Keratinocyte (primary cell): Measurements from ENCODE around the gene SERPINH1. TPM values are rescaled to one million over a fixed set of nuclear protein-coding genes. Genes with fewer than 3 reads are reported as not detected.

Source experiments
- DNase-seq: peaks from one replicate; pipeline ENCODE4 v3.0.0-alpha.2; 2011; ENCODE audit warnings: low read depth, missing footprints, low spot score
- FAIRE-seq: peaks from 2 replicates; lab custom pipeline; 2011; peaks lifted over from hg19 to GRCh38; lab: Jason Lieb, UNC
- H2AFZ ChIP-seq: 2 replicates; pipeline ENCODE4 v1.6.0; 2012; ENCODE audit warnings: low read length, control low read depth, inconsistent platforms; ENCODE audit not compliant: control insufficient read depth
- H3K27ac ChIP-seq: 2 replicates; pipeline ENCODE4 v1.5.1; 2011; ENCODE audit warnings: low read length; ENCODE audit not compliant: control insufficient read depth, insufficient read depth
- H3K27me3 ChIP-seq: 3 replicates; pipeline ENCODE4 v1.6.0; 2011; ENCODE audit warnings: low read length; ENCODE audit not compliant: control insufficient read depth, insufficient read depth; ENCODE audit errors: extremely low read depth
- H3K36me3 ChIP-seq, 2 experiments: 2 replicates in 1 of 2; 3 replicates in 1 of 2; pipeline ENCODE4 v1.5.1; 2011; ENCODE audit warnings: low read length in 2 of 2, mild to moderate bottlenecking in 1 of 2; ENCODE audit not compliant: control insufficient read depth in 2 of 2, insufficient read depth in 2 of 2; ENCODE audit errors: extremely low read depth in 1 of 2
- H3K4me1 ChIP-seq: 3 replicates; pipeline ENCODE4 v1.5.1; 2011; ENCODE audit warnings: low read length; ENCODE audit not compliant: control insufficient read depth, insufficient read depth; ENCODE audit errors: extremely low read depth
- H3K4me2 ChIP-seq: 3 replicates; pipeline ENCODE4 v1.6.0; 2011; ENCODE audit warnings: low read depth, low read length; ENCODE audit not compliant: control insufficient read depth, insufficient read depth; ENCODE audit errors: extremely low read depth
- H3K4me3 ChIP-seq, 3 experiments: fragments of 200-600 bp in 1 of 3; sonication (generic) in 1 of 3; 2 replicates in 2 of 3; 3 replicates in 1 of 3; pipeline ENCODE4 v1.5.1; 2011 to 2016; ENCODE audit warnings: low read length in 3 of 3, mild to moderate bottlenecking in 3 of 3, control low read depth in 2 of 3, inconsistent platforms in 1 of 3, low read depth in 1 of 3, mixed read lengths in 1 of 3, mixed run types in 1 of 3, moderate library complexity in 1 of 3; ENCODE audit not compliant: control insufficient read depth in 2 of 3, insufficient read depth in 2 of 3; ENCODE audit errors: extremely low read depth in 1 of 3
- H3K79me2 ChIP-seq: 2 replicates; pipeline ENCODE4 v1.6.0; 2012; ENCODE audit warnings: low read length; ENCODE audit not compliant: control insufficient read depth, insufficient read depth
- H3K9ac ChIP-seq: 3 replicates; pipeline ENCODE4 v1.6.0; 2011; ENCODE audit warnings: low read length; ENCODE audit not compliant: control insufficient read depth, insufficient read depth; ENCODE audit errors: extremely low read depth
- H3K9me1 ChIP-seq: 3 replicates; pipeline ENCODE4 v1.6.0; 2011; ENCODE audit warnings: low read length; ENCODE audit not compliant: control insufficient read depth, insufficient read depth; ENCODE audit errors: extremely low read depth
- H3K9me3 ChIP-seq: 2 replicates; pipeline ENCODE4 v1.5.1; 2012; ENCODE audit warnings: low read depth, low read length; ENCODE audit not compliant: control insufficient read depth
- H4K20me1 ChIP-seq: 3 replicates; pipeline ENCODE4 v1.6.0; 2011; ENCODE audit warnings: low read length; ENCODE audit not compliant: control insufficient read depth, insufficient read depth; ENCODE audit errors: extremely low read depth
- CTCF ChIP-seq, 3 experiments: IDR thresholded peaks in 1 of 3; conservative IDR thresholded peaks in 1 of 3; optimal IDR thresholded peaks in 1 of 3; 2 replicates in 2 of 3; 3 replicates in 1 of 3; pipeline versions ENCODE3 to v1.5.1; 2011; ENCODE audit warnings: low read length in 3 of 3, mild to moderate bottlenecking in 3 of 3, moderate library complexity in 2 of 3, control low read depth in 1 of 3, inconsistent platforms in 1 of 3; ENCODE audit not compliant: insufficient read depth in 2 of 3; ENCODE audit errors: extremely low read depth in 1 of 3
- EZH2 ChIP-seq: IDR thresholded peaks from one replicate; pipeline ENCODE4 v1.6.1; 2012; ENCODE audit warnings: inconsistent platforms, mild to moderate bottlenecking, low read length, moderate library complexity
- dilution Hi-C: fragments of 300-500 bp; cut with MboI; formaldehyde crosslinking; loops from one replicate; pipeline ENCODE4 v1.7.0; 2020; ENCODE audit warnings: low sequenced_read_pairs; ENCODE audit not compliant: extremely low pct_ligation_motif_present
- polyA plus RNA-seq, 5 experiments: library from polyadenylated mRNA; depleted of rRNA in 3 of 5; stranded (reverse) in 3 of 5; stranded (forward) in 1 of 5; unstranded in 1 of 5; fragments of >200 nt; gene quantifications; 1 replicate in 1 of 5; 2 replicates in 3 of 5; 3 replicates in 1 of 5; pipeline versions ENCODE4 v1.2.1 to v1.2.3, GENCODE V29; 2011 to 2012; ENCODE audit warnings: missing spikeins in 2 of 5, low read depth in 1 of 5, low replicate concordance in 1 of 5

Gene SERPINH1
- polyA plus RNA-seq, 1 donor (not counting 4 experiments of a cell fraction or from before 2014, with no cell fraction given) = 136 TPM

GRCh38 chr11:75603791-75604736 lies 42.0 kb downstream of the SERPINH1 start:
- H4K20me1 ChIP-seq = no peaks in the 10 kb centered on the region
- no peaks in the 10 kb centered on the region for H3K27me3 ChIP-seq
- no peak overlapping the region for H3K4me3 ChIP-seq
- no peak overlapping the region for H2AFZ ChIP-seq
- H3K36me3 ChIP-seq = no peaks in the 10 kb centered on the region
- FAIRE-seq = peak; percentile 23
- peak overlapping the region; percentile 0 for H3K4me2 ChIP-seq
- no peak overlapping the region for H3K27ac ChIP-seq
- peaks cover 16% of the 10 kb centered on the region for H3K4me1 ChIP-seq
- TF ChIP-seq CTCF (optimal IDR thresholded peaks at IDR 0.05 in 1 of 3, IDR thresholded peaks at IDR 0.05 in 1 of 3, conservative IDR thresholded peaks at IDR 0.05 in 1 of 3; ENCODE audit: extremely low read depth in 1 of 3, insufficient read depth in 2 of 3, low read length in 3 of 3) = no peak
- no peak for TF ChIP-seq EZH2
- H3K9me3 ChIP-seq = no peaks in the 10 kb centered on the region
- H3K79me2 ChIP-seq = no peaks in the 10 kb centered on the region
- DNase-seq = no peak
- dilution Hi-C loops = no loop called here
- no peak overlapping the region for H3K9ac ChIP-seq
- no peaks in the 10 kb centered on the region for H3K9me1 ChIP-seq

DNA sequence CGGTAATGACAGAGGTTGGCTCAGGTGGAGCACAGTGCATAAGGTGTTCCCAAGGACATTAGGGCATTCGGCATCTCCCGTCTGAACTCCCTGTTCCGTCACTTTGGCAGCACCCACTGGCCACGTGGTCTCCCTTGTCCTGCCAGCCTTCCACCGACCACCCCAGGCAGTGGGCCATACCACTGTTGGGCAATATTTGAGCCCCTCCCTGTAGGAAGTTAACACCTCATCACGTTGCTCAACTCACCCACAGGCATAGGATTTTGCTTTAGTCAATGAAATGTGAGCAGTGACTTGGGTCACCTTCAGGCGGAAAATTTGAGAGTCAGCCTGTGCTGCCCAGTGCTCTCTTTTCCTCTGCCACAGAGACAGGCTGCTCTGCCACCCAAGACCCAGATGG lies 44.0 kb downstream of the SERPINH1 start:
- Histone ChIP-seq H3K36me3 (no peaks in the 10 kb centered on the region), H4K20me1 (no peaks in the 10 kb centered on the region)
- dilution Hi-C loops = no loop called here

More for the DNA sequence above, 44.0 kb downstream of the SERPINH1 start:
- TF ChIP-seq EZH2 = no peak
- TF ChIP-seq CTCF (optimal IDR thresholded peaks at IDR 0.05 in 1 of 3, IDR thresholded peaks at IDR 0.05 in 1 of 3, conservative IDR thresholded peaks at IDR 0.05 in 1 of 3; ENCODE audit: extremely low read depth in 1 of 3, insufficient read depth in 2 of 3, low read length in 3 of 3) = no peak
- Histone ChIP-seq H3K9me1 (no peaks in the 10 kb centered on the region), H3K79me2 (no peaks in the 10 kb centered on the region), H3K9me3 (no peaks in the 10 kb centered on the region), H3K4me3 (no peak overlapping the region), H3K27ac (no peak overlapping the region), H3K27me3 (no peaks in the 10 kb centered on the region), H3K4me1 (peaks cover 16% of the 10 kb centered on the region), H3K9ac (no peak overlapping the region), H3K4me2 (no peak overlapping the region), H2AFZ (no peak overlapping the region)
- DNase-seq (no peak), FAIRE-seq (no peak)
